HG02973 (cell line): ENCODE results near the gene FANK1.

Experiments
- ATAC-seq: cut with Tn5 transposase; IDR thresholded peaks from one replicate; pipeline ENCODE4 v1.9.1; 2021; ENCODE audit warnings: moderate library complexity; ENCODE audit not compliant: unreplicated experiment

Gene FANK1

DNA sequence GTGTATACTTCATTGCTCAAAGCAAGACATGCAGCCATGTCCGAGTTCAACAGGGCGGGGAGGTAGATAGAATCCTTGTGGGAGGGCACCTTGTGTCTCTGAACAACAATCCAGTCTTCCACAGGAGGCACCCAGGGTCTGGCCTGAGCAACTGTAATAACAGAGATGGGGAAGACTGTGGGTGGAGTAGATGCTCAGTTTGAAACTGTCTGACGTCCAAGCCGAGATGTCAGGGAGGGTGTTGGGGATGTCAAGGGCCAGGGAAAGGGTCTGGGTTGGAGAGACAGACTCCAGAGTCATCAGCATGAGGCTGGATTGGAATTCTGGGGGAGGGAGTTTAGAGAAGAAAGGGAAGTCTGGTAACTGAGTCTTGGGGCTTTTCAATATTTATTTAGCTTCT, 88.0 kb downstream of the FANK1 start:
- ATAC-seq = no peak

DNA sequence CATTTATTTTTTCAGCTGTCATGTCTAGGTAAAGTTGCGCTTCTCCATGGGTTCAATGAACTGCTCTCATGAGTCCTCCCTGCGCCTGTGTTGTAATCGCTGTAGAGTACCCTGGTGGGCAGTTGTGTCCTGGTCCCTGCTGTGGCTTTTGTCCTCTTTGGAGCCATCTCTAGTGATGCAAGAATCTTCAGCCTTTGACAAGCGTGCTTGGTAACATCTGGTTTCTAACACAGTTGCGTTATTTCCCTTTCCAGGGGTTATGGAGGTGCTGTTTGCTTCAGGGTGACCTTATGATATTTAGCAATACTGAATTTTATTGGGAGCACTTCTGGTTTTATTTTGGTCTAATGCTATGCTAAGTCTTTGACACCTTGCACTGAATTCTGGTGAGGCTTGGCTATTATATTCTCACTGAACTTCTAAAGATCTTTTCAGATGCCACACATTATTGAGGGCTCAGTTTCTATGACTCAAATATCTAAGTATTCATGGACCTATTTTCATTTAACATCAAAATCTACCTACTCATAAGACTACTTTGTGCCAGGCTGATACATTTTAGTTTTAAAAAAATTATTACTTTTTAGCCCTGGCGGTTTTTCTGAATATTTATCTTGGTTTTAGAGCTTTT, 88.6 kb downstream of the FANK1 start:
- no peak for ATAC-seq

DNA sequence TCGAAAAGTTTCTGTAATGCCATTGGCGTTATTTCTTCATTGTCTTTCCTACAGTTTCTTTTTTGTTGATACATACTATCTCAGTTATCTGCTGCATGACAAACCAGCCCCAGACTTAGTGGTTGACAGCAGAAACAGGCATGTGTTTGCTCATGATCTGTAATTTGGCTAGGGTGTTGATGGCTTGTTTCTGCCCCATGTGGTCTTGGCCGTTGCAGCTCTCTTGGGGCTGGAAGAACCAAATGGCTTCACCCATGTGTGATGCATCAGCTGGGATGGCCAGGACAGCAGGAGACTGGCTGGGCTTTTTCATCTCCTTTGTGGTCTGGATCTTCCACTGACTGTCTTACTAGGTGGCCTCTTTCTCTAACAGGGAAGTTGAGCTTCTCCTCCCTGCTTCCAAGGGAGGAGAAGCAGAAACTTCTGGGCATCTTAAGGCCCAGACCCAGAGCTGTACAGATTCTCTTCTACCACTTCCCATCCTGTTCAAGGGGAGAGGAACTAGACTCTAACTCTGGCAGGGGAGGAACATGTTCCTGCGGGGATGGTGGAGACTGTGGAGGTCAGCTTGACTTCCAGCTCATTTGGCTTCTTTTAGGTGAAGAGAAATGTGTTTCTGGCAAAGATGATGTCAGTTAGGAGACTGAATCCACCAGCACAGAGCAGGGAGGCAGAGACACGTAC, 89.3 kb downstream of the FANK1 start:
- no peak for ATAC-seq

DNA sequence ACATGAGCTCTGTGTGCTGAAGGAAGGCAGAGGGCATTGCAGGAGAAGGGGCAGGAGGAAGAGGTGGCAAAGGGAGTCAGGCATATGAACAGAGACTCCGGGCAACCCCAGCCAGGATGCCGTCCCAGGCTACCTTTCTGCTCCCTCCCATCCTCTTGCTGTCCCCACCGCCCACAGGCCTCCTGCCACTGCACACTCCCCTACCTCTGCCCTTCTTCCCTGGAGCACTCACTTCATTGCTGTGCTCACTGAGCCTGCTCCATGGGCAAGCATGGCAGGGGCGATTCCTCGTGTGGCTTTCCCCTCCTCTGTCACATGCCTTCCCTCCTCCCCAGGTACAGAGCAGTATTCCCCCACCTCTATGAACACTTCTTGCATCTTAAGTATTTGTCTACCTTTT, 93.4 kb downstream of the FANK1 start:
- no peak for ATAC-seq

DNA sequence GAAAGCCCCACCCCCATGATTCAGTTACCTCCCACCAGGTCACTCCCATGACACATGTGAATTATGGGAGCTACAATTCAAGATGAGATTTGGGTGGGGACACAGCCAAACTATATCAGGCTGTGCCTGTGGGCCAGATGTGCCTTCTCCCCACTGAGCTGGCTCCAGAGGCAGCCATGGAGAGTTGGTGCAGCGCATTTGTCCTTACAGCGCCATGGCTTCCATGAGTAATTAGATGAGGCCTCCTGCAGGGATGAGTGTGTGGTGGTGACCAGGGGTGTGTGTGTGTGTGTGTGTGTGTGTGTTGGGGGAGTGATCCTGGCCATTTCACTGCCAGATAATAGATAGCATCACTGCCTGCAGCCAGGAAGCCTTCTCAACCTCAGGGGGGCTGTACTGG, 94.6 kb downstream of the FANK1 start:
- no peak for ATAC-seq

DNA sequence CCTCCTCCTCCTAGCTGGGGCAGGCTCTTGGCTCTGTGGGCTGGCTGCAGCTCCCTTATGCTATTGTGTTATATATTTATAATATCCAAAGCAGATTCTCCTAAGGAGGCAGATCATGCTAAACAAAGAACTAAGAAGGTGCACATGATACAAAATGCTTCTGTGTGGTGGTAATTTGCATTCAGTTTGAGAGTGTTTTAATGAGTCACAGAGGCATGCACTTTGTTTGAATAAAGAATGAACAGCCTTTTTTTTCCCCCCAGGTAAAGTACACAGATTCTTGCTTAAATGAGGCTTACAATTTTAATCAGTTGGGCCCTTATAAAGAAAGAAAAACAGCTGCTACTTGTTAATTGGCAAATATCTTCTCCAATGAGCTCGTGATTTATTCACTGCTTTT, 95.0 kb downstream of the FANK1 start:
- no peak for ATAC-seq

DNA sequence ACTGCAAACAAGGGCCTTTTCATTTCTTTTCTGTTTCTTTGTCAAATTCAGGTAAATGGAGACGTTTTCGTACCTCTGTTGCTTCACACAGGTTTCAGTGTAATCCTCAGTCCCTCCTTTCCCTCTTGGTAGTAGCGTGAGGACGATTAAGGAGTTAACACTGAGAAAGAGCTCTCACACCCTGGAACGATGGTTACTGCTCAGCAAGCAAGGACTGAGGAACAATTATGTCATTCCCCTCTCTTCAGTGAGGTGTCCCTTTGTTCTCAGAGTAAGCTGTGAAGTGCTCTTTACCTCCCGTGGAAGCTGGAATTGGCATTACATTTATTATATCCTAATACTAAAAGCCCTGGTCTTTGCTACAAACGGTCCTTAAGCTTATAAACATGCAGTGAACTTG, 95.9 kb downstream of the FANK1 start:
- ATAC-seq = no peak

DNA sequence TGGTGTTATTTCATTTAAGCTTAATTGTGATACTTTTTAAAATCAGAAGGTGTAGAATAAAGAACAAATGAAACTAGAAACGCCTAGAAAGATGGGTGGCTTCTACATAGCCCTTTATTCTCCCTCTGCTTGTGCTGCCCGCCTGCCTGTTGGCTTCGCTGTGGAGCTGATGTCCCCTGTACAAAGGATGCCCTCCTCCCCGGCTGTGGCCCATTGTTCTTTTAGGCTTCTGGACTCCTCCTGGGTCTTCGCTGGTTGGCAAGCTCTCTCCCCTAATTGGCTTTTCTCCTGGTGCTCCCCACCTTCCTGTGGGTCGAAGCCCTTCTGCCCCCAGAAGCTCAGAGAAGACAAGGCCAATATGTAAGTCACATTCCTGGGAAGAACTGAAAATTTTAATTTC, 98.2 kb downstream of the FANK1 start:
- ATAC-seq = no peak

DNA sequence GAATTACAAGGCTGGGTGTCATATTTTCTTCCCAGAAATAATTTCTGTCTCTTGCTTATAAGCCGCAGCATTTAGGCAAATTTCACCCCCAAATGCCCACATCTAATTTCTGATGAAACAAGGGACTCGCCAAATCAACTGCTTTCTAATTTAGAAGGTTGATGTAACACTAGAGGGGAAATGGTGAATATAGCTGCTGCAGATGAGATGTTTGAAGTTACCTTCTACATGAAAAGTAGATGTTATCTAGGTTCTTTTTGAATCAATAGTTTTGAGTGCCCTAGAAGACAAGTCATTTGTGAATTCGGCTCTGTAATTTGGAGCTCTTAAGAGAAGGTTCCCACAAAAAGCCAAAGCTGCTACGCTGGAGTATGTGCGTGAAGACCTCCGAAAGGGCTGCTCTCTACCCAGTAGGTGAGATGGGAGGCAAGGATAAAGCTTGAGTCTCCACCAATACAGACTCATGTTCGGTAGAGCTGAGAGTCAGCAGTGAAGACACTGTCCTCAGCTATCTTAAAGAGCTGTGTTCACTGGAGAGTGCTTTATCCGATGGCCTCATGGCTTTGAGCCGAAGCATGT, 99.5 kb downstream of the FANK1 start:
- ATAC-seq = no peak

DNA sequence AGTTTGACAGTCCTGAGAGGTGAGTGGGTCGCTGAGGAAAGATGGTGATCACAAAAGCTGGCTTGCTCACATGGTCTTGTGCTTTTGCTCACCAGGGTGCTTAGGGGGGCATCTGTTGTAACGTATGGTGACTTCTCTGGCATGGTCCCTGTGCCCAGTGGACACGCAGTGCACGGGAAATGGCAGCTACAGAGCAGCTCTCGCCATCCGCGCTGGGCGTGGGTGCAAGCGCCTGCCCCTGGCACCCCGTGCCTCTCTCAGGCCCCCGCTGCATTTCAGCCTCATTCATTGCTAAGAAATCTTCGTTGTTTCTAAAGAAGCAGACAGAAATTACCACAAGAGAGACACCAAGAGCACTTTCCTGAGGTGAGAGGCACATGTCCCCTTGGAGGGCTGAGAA, 101.2 kb downstream of the FANK1 start:
- no peak for ATAC-seq

DNA sequence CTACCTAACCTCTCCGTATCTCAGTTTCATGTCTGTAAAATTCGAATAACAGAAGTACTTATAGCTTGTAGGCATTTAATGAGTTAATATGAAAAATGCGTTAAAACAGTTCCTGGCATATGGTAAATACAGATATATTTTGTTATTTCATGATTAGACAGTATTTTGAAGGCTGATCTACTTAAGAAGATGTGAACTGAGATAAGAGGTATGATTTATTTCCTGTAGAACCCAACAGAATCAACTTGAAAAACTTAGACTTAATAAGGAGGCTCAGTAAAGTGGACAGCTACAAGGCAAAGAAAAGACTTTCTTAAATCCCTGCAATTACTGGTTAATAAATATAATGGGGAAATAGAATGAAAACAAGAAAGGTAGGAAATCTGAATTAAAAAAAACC, 103.3 kb downstream of the FANK1 start:
- ATAC-seq = no peak

DNA sequence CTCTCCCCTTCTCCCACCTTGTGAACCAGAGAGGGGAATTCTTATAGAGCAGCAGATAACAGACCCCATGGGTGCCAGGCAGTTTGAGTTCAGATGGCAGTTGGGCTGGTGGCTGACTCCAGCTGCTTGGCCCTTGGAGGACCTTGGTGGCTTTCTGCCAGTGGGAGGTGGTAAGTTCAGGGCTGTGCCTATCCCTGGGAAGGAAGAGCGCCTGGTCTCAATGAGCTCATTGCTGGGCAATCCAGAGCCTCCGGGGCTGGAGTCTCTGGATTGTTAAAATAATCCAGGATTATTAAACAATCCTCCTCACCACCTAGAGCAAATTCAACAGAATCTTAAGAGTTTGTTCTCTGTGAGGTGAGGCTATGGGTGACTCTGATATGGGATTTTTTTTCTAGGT, 105.2 kb downstream of the FANK1 start:
- ATAC-seq = no peak

DNA sequence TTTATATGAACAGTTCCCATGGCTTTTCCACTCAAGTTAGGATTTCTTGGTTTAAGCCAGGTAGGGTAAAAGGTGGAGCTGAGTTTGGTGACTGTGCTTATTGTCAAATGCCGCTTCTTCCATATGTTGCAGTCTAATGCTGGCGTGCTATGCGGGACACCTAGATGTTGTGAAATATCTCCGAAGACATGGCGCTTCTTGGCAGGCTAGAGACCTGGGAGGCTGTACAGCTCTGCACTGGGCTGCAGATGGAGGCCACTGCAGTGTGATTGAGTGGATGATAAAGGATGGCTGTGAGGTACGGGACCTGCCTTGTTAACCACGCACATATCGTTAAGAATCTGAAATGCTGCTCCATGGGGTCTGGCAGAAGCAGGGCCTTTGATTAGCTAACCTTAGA, 108.4 kb downstream of the FANK1 start:
- ATAC-seq = no peak

DNA sequence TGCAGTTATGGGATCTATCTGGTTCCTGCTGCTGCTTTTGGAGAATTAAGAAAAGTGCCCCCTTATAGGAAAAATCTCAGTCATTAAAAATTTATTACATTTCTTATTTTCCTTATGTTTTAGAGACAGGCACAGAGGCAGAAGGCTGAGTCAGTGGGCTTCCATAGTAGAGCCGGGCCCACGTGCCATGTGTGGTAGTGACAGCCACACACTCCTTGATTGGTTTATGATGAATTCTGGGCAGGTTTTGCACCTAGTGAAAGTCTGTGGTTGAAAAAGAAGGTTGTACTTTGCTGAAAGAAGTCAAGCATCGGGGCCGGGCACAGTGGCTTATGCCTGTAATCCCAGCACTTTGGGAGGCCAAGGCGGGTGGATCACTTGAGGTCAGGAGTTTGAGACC, 109.9 kb downstream of the FANK1 start:
- ATAC-seq = no peak

DNA sequence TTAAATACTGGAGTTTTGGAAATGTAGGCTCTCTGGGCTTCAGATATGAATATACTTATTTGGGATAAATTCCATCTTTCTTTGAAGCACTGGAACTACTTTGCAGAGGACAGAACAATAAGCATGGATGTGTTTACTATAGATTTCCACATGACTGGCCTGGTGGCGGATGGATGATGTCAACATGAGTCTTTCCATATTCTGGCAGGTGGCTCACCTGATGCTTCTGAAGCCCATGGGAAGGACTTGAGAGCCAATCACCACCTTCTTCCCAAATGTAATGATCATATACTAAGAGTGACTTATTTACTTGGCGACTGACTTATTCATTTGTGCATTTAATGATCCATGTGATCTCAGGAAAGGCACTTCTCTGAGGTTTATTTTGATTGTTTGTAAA, 110.5 kb downstream of the FANK1 start:
- no peak for ATAC-seq

DNA sequence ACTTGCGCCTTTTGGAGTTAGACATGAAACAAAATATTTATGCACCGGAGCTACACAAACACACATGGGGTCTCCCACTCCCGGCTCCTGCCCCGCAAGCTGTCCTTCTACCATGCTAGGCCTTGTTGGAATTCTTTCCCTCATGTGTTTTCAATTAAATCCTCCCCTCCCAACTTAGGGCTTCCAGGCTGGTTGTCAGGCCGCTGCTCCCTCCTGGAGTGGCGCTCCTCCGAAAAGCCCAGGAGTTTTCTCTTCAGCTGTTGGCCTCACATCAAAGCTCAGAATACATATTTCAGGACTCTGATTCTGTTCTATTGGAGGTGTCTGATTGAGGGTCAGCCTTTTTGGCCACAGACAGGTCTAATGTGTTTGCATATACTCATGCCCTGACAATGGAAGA, 113.3 kb downstream of the FANK1 start:
- ATAC-seq = no peak

DNA sequence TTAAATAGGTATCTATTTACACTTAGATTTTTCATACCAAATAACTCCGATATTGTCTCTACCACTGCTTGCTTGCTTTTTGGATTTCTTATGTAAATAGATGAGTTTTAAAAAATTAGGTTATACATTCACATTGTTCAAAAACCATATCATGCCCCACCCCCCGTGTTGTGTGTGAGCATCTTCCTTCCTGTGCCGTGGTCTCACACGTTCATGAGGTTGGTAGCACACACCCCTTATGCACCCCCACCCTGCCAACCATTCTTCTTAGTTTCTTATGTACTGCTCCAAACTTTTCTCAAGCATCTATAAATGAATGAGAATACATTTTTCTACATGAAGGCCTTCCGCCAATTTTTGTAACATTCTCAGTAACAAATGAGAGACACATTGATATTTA, 115.6 kb downstream of the FANK1 start:
- ATAC-seq = no peak

DNA sequence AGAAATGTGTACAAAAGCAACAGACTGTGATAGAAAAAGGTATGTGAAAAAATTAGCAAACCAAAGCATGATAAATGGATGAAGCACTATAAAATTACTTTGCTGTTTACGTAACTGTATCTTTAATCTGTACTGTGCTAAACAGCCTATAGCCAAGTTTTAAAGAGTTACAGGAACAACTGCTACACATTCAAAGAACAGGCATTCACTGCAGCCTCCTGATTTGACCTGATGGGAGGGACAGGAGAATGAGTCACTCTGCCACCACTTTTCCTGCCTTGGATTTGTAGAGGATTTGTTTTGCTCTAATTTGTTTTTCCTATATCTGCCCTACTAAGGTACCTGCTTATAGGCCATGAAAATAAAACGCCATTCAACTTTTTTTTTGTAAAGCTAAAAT, 116.1 kb downstream of the FANK1 start:
- no peak for ATAC-seq

DNA sequence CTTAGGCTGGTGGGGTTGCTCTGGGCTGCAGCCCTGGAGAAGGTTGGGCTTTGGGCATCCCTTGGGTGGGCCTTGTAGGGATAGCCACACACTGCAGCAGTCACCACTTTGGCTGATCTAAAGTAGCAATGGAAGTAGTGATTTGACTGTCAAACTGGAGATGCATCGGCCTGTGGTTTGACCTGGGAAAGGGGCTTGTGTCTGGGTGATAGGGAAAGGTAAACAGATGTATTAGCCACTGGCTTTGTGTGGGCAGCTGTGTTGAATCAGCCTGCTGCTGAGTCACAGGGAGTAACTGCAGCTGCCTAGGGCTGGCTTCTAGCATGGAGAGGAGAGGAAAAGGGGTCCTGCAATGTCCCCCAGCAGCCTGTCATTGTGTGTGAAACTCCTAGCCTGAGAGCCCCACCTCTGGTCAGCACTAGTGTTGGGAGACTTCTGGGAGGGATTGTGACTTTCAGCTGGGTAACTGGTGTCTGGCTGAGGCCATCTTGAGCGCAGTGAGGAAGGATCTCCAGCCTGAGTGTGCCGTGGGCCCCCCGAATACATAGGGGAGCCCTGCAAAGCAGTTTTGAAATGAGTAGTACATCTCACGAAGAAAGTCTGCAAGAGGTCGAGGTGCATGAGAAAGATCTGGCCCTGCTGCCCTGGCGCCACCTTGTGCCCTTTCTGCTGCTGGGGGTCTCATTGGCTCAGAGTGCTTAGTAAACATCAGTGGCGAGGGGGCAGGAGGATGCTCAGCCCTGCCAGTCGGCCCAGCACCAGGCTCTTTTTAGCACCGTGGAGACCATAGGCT, 117.3 kb downstream of the FANK1 start:
- ATAC-seq = no peak

DNA sequence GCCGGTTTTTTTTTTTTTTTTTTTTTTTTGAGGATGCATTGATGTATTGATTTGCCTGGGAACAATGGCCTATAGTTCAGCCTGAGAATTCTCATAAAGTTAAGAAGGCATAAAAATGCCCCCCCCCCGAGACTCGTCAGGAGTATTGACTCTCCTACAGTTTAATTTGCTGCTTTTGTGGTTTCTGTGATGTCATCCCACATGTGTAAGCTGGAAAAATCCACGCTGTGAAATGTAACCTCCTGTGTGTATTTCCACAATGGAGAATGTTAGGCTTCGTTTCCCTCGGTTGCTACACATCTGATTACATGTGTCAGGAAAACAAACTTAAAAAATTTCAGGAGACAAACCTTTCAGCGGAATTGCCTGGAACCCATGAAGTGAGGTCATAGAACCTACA, 117.9 kb downstream of the FANK1 start:
- ATAC-seq = no peak

DNA sequence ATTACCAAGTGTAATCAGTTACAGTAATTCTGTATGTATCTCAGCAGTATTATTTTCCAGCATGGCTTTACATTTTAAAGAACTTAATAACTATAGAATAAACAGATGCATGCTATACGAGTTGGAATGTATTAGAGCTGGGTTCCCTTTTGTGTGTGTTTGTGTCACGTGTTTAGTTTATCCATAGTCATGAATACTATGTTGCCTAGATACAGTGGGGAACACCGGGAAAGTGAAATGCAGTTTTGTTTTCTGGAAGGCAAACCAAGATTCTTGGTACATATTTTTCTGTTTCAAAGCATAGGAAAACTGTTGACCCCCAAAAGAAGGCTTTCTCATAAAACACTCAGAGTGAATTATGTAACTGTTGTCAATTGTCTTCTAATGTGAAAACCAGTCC, 119.0 kb downstream of the FANK1 start:
- no peak for ATAC-seq
